ENCODE results near the gene PTPN3.

Gene PTPN3

GRCh38 chr9:109504689-109505088, 6.6 kb upstream of the PTPN3 start:
- no peak for DNase-seq

GRCh38 chr9:109500421-109500974, 2.4 kb upstream of the PTPN3 start:
- DNase-seq: no peak

- DNase-seq: no peak
These were observed 1.7 kb upstream of the PTPN3 start for GRCh38 chr9:109499631-109500410.

- DNase-seq: no peak
These were observed 1.1 kb upstream of the PTPN3 start for GRCh38 chr9:109499093-109499630.

GRCh38 chr9:109497226-109498153, 617 bp downstream of the PTPN3 start:
- DNase-seq: no peak

GRCh38 chr9:109496841-109497225, 1.3 kb downstream of the PTPN3 start:
- no peak for DNase-seq

GRCh38 chr9:109496218-109496617, 1.9 kb downstream of the PTPN3 start:
- no peak for DNase-seq

GRCh38 chr9:109493648-109494047, 4.5 kb downstream of the PTPN3 start:
- DNase-seq: no peak

- no peak for DNase-seq
These were observed 6.5 kb downstream of the PTPN3 start for GRCh38 chr9:109491590-109491989.

- no peak for DNase-seq
These were observed 9.2 kb downstream of the PTPN3 start for GRCh38 chr9:109488791-109489492.

- no peak for DNase-seq
These were observed 9.8 kb downstream of the PTPN3 start for GRCh38 chr9:109488351-109488750.

GRCh38 chr9:109487247-109487646, 10.9 kb downstream of the PTPN3 start:
- DNase-seq: no peak

GRCh38 chr9:109483744-109484429, 14.2 kb downstream of the PTPN3 start:
- no peak for DNase-seq

GRCh38 chr9:109482391-109482916, 15.7 kb downstream of the PTPN3 start:
- DNase-seq: no peak

GRCh38 chr9:109481856-109482255, 16.3 kb downstream of the PTPN3 start:
- DNase-seq: no peak

GRCh38 chr9:109479822-109480221, 18.3 kb downstream of the PTPN3 start:
- DNase-seq: no peak

- no peak for DNase-seq
These were observed 19.3 kb downstream of the PTPN3 start for GRCh38 chr9:109478665-109479380.

GRCh38 chr9:109478051-109478563, 20.0 kb downstream of the PTPN3 start:
- no peak for DNase-seq

GRCh38 chr9:109477258-109478050, 20.7 kb downstream of the PTPN3 start:
- DNase-seq: no peak

GRCh38 chr9:109476642-109477257, 21.4 kb downstream of the PTPN3 start:
- DNase-seq: no peak

Measured in stimulated activated naive CD4-positive, alpha-beta T cell treated with Interleukin-2 at 50 U/mL for 16 hours (primary cell).